ENCODE data around the gene SLC2A9.

SLC2A9 gene

GRCh38 chr4:9970399-9971011 lies 50.8 kb downstream of the SLC2A9 start:
- DNase-seq = no peak
- no peaks in the 10 kb centered on the region for H3K36me3 ChIP-seq (ENCODE audit: control insufficient read depth, insufficient read depth, low read length)
- H3K27me3 ChIP-seq (replicated peaks; ENCODE audit: control insufficient read depth, insufficient read depth, low read length, poor library complexity, severe bottlenecking) = no peaks in the 10 kb centered on the region
- H3K4me1 ChIP-seq (ENCODE audit: control insufficient read depth, insufficient read depth, low read length, poor library complexity, severe bottlenecking) = no peaks in the 10 kb centered on the region
- H3K27ac ChIP-seq (ENCODE audit: insufficient read depth, low read length, poor library complexity, severe bottlenecking) = no peak overlapping the region
- H3K9me3 ChIP-seq (ENCODE audit: control insufficient read depth, low read length) = no peaks in the 10 kb centered on the region
- no peak overlapping the region for H3K4me3 ChIP-seq (ENCODE audit: insufficient read depth, low read depth, low read length, poor library complexity, severe bottlenecking)

DNA sequence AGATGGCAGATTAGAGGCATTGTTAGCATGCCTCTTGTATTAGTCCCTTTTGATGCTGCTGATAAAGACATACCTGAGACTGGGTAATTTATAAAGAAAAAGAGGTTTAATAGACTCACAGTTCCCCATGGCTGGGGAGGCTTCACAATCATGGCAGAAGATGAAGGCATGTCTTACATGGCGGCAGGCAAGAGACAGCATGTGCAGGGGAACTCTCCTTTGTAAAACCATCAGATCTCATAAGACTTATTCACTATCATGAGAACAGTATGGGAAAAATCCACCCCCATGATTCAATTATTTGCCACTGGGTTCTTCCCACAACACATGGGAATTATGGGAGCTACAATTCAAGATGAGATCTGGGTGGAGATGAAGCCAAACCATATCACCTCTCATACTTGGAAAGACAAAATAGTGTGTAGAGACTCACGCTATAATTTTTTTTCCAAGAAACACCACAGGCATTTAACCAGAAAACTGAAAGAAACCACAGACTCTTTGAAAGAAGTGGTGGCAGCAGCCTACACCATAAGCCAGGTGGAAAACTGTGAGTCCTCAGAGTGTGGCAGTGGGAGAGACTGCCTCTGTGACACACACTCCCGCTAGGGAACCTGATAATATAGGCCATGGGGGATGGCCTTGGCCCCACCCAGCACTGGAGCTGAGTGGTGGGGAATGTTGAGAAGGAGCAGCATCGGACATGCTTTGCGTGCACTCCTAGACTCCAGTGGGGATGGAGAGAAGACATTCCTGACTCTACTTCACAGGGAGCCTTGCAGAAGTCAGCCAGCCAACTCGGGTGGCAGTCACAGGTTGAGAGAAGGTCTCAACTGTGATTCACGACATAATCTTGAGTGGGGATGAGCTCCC lies 51.5 kb downstream of the SLC2A9 start:
- DNase-seq = no peak

DNA sequence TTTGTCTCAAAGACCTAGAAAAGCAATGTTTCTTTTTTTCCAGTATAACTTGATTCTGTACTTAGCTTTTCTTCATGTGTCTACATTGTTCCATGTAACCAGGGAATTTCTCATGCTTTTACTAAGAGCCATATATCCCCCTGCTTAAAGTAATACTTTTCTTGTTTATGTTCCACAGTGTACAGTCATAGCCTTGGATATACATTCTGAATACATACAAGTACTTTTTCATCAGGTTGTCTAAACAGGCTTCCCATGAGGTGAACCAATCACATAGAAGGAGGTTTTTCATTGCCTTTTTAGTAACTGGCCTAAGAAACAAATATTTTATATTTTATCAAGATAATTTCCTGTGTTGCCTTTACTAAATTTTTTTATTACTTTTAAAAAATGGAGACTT lies 52.8 kb downstream of the SLC2A9 start:
- Histone ChIP-seq H3K27me3 (replicated peaks; ENCODE audit: control insufficient read depth, insufficient read depth, low read length, poor library complexity, severe bottlenecking) (no peaks in the 10 kb centered on the region), H3K4me1 (ENCODE audit: control insufficient read depth, insufficient read depth, low read length, poor library complexity, severe bottlenecking) (no peaks in the 10 kb centered on the region), H3K9me3 (ENCODE audit: control insufficient read depth, low read length) (no peaks in the 10 kb centered on the region), H3K36me3 (ENCODE audit: control insufficient read depth, insufficient read depth, low read length) (no peaks in the 10 kb centered on the region), H3K4me3 (ENCODE audit: insufficient read depth, low read depth, low read length, poor library complexity, severe bottlenecking) (no peak overlapping the region), H3K27ac (ENCODE audit: insufficient read depth, low read length, poor library complexity, severe bottlenecking) (no peak overlapping the region)
- no peak for DNase-seq

More for the DNA sequence above, 51.5 kb downstream of the SLC2A9 start:
- Histone ChIP-seq H3K4me1 (ENCODE audit: control insufficient read depth, insufficient read depth, low read length, poor library complexity, severe bottlenecking) (no peaks in the 10 kb centered on the region), H3K4me3 (ENCODE audit: insufficient read depth, low read depth, low read length, poor library complexity, severe bottlenecking) (no peak overlapping the region), H3K27me3 (replicated peaks; ENCODE audit: control insufficient read depth, insufficient read depth, low read length, poor library complexity, severe bottlenecking) (no peaks in the 10 kb centered on the region), H3K36me3 (ENCODE audit: control insufficient read depth, insufficient read depth, low read length) (no peaks in the 10 kb centered on the region), H3K9me3 (ENCODE audit: control insufficient read depth, low read length) (no peaks in the 10 kb centered on the region), H3K27ac (ENCODE audit: insufficient read depth, low read length, poor library complexity, severe bottlenecking) (no peak overlapping the region)

DNA sequence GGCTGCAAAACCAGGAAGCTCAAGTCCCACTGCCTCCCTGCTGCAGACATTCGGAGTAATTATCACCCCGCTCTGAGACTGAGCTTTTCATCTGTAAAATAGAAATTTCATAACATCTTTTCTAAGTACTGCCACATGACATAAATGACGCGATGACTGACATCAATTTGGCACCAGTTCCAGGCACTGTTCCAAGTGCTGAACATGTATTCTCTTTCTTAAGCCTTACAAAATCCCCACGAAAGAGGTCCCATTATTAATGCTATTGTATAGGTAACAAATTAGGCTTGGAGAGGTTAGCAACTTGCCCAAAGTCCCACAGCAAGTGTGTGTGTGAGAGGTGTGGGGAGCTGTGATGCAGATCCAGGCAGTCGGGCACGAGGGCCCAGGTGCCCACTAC lies 56.4 kb downstream of the SLC2A9 start:
- no peaks in the 10 kb centered on the region for H3K36me3 ChIP-seq (ENCODE audit: control insufficient read depth, insufficient read depth, low read length)
- no peaks in the 10 kb centered on the region for H3K27me3 ChIP-seq (replicated peaks; ENCODE audit: control insufficient read depth, insufficient read depth, low read length, poor library complexity, severe bottlenecking)
- H3K27ac ChIP-seq (ENCODE audit: insufficient read depth, low read length, poor library complexity, severe bottlenecking) = no peak overlapping the region
- H3K4me3 ChIP-seq (ENCODE audit: insufficient read depth, low read depth, low read length, poor library complexity, severe bottlenecking) = no peak overlapping the region
- DNase-seq = no peak
- no peaks in the 10 kb centered on the region for H3K4me1 ChIP-seq (ENCODE audit: control insufficient read depth, insufficient read depth, low read length, poor library complexity, severe bottlenecking)
- H3K9me3 ChIP-seq (ENCODE audit: control insufficient read depth, low read length) = no peaks in the 10 kb centered on the region

GRCh38 chr4:9963328-9963727 lies 58.0 kb downstream of the SLC2A9 start:
- no peaks in the 10 kb centered on the region for H3K4me1 ChIP-seq (ENCODE audit: control insufficient read depth, insufficient read depth, low read length, poor library complexity, severe bottlenecking)
- H3K36me3 ChIP-seq (ENCODE audit: control insufficient read depth, insufficient read depth, low read length) = no peaks in the 10 kb centered on the region
- H3K27me3 ChIP-seq (replicated peaks; ENCODE audit: control insufficient read depth, insufficient read depth, low read length, poor library complexity, severe bottlenecking) = no peaks in the 10 kb centered on the region
- H3K27ac ChIP-seq (ENCODE audit: insufficient read depth, low read length, poor library complexity, severe bottlenecking) = no peak overlapping the region
- H3K9me3 ChIP-seq (ENCODE audit: control insufficient read depth, low read length) = no peaks in the 10 kb centered on the region
- H3K4me3 ChIP-seq (ENCODE audit: insufficient read depth, low read depth, low read length, poor library complexity, severe bottlenecking) = no peak overlapping the region
- DNase-seq = no peak

DNA sequence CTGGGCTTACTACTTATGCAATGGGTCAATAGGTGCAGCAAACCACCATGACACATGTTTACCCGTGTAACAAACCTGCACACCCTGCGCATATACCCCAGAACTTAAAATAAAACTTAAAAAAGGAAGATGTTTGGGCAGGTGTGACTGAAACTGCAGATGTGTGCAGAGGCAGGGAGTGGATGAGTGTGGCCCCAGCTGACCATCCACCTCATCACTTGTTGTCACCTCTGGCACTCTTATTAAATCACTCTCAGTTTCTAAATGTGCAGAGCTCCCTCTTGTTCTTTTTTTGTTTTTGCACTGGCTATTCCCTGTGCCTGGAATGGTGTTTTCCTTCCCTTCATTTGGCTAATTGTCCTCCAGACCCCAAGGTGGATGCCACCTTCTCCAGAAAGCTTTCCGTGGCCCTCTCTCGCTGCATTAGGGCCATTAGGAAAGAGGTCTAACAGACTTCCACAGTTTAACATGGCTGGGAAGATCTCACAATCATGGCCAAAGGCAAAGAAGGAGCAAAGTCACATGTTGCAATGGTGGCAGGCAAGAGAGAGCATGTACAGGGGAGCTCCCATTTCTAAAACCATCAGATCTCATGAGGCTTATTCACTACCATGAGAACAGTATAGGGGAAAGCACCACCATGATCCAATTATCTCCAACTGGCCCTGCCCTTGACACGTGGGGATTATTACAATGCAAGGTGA lies 58.5 kb downstream of the SLC2A9 start:
- Histone ChIP-seq H3K27ac (ENCODE audit: insufficient read depth, low read length, poor library complexity, severe bottlenecking) (no peak overlapping the region), H3K9me3 (ENCODE audit: control insufficient read depth, low read length) (no peaks in the 10 kb centered on the region), H3K4me3 (ENCODE audit: insufficient read depth, low read depth, low read length, poor library complexity, severe bottlenecking) (no peak overlapping the region), H3K36me3 (ENCODE audit: control insufficient read depth, insufficient read depth, low read length) (no peaks in the 10 kb centered on the region), H3K4me1 (ENCODE audit: control insufficient read depth, insufficient read depth, low read length, poor library complexity, severe bottlenecking) (no peaks in the 10 kb centered on the region), H3K27me3 (replicated peaks; ENCODE audit: control insufficient read depth, insufficient read depth, low read length, poor library complexity, severe bottlenecking) (no peaks in the 10 kb centered on the region)
- no peak for DNase-seq

DNA sequence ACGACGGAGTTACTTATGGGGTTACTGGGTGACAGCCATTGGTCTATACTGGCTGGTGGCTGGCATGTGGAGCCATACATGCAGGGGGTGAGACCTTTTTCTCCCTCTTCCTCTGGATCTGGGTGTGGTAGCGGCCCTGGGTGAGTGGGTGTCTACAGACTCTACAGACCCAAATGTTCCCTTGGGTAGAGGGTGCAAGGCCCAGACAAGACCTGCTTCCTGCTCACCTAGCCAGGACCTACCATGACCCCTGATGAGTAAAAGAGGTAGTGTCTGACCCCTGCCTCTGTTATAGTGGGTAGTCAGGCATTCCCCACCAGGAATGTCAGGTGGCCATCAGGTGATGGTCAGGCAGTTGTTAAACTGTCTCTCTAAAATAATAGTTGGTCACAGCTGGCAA lies 66.8 kb downstream of the SLC2A9 start:
- no peak for DNase-seq
- Histone ChIP-seq H3K27ac (ENCODE audit: insufficient read depth, low read length, poor library complexity, severe bottlenecking) (no peak overlapping the region), H3K36me3 (ENCODE audit: control insufficient read depth, insufficient read depth, low read length) (no peaks in the 10 kb centered on the region), H3K27me3 (replicated peaks; ENCODE audit: control insufficient read depth, insufficient read depth, low read length, poor library complexity, severe bottlenecking) (no peaks in the 10 kb centered on the region), H3K9me3 (ENCODE audit: control insufficient read depth, low read length) (no peaks in the 10 kb centered on the region), H3K4me1 (ENCODE audit: control insufficient read depth, insufficient read depth, low read length, poor library complexity, severe bottlenecking) (no peaks in the 10 kb centered on the region), H3K4me3 (ENCODE audit: insufficient read depth, low read depth, low read length, poor library complexity, severe bottlenecking) (no peak overlapping the region)

GRCh38 chr4:9953089-9953488 lies 68.2 kb downstream of the SLC2A9 start:
- H3K27ac ChIP-seq (ENCODE audit: insufficient read depth, low read length, poor library complexity, severe bottlenecking) = no peak overlapping the region
- H3K4me1 ChIP-seq (ENCODE audit: control insufficient read depth, insufficient read depth, low read length, poor library complexity, severe bottlenecking) = no peaks in the 10 kb centered on the region
- H3K4me3 ChIP-seq (ENCODE audit: insufficient read depth, low read depth, low read length, poor library complexity, severe bottlenecking) = no peak overlapping the region
- no peaks in the 10 kb centered on the region for H3K36me3 ChIP-seq (ENCODE audit: control insufficient read depth, insufficient read depth, low read length)
- no peak for DNase-seq
- H3K9me3 ChIP-seq (ENCODE audit: control insufficient read depth, low read length) = no peaks in the 10 kb centered on the region
- no peaks in the 10 kb centered on the region for H3K27me3 ChIP-seq (replicated peaks; ENCODE audit: control insufficient read depth, insufficient read depth, low read length, poor library complexity, severe bottlenecking)

- Histone ChIP-seq H3K4me1 (ENCODE audit: control insufficient read depth, insufficient read depth, low read length, poor library complexity, severe bottlenecking) (no peaks in the 10 kb centered on the region), H3K9me3 (ENCODE audit: control insufficient read depth, low read length) (no peaks in the 10 kb centered on the region), H3K27me3 (replicated peaks; ENCODE audit: control insufficient read depth, insufficient read depth, low read length, poor library complexity, severe bottlenecking) (no peaks in the 10 kb centered on the region), H3K27ac (ENCODE audit: insufficient read depth, low read length, poor library complexity, severe bottlenecking) (no peak overlapping the region), H3K36me3 (ENCODE audit: control insufficient read depth, insufficient read depth, low read length) (no peaks in the 10 kb centered on the region), H3K4me3 (ENCODE audit: insufficient read depth, low read depth, low read length, poor library complexity, severe bottlenecking) (no peak overlapping the region)
- no peak for DNase-seq
Measured at GRCh38 chr4:9952415-9952950, 68.8 kb downstream of the SLC2A9 start.

DNA sequence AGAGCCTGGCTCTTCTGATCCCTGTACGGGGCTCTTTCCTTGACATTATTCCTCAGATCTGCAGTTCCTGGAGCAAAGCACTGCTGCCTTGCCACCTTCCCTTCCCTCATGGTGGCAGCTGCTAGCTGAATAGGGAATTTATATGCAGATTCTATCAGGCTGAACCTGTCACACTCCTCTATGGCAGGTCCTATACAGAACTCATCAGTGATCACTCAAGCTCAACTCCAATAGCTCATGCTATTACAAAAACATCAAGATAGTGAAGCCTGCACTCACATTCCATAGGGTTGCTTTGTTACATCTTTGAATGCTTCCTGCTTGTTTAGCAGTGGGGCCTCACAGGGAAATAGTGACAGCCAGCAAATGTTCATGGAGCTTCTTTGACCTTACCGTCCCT lies 71.7 kb downstream of the SLC2A9 start:
- H3K9me3 ChIP-seq (ENCODE audit: control insufficient read depth, low read length) = no peaks in the 10 kb centered on the region
- H3K4me1 ChIP-seq (ENCODE audit: control insufficient read depth, insufficient read depth, low read length, poor library complexity, severe bottlenecking) = no peaks in the 10 kb centered on the region
- H3K4me3 ChIP-seq (ENCODE audit: insufficient read depth, low read depth, low read length, poor library complexity, severe bottlenecking) = no peak overlapping the region
- no peak for DNase-seq
- no peaks in the 10 kb centered on the region for H3K27me3 ChIP-seq (replicated peaks; ENCODE audit: control insufficient read depth, insufficient read depth, low read length, poor library complexity, severe bottlenecking)
- H3K36me3 ChIP-seq (ENCODE audit: control insufficient read depth, insufficient read depth, low read length) = no peaks in the 10 kb centered on the region
- no peak overlapping the region for H3K27ac ChIP-seq (ENCODE audit: insufficient read depth, low read length, poor library complexity, severe bottlenecking)

Measured in effector memory CD4-positive, alpha-beta T cell (primary cell).